HepG2 (cell line): ENCODE results near the gene MIEF1.
A peak's percentile ranks its signal among the peaks of the same experiment; 100 is the strongest.

Source experiments
- CTCF ChIP-seq: sonication (generic); formaldehyde crosslinking; IDR thresholded peaks from 2 replicates; pipeline ENCODE4 v1.5.0; 2020; ENCODE audit warnings: mild to moderate bottlenecking, missing genetic modification reagents, moderate library complexity
- IKZF5 ChIP-seq: IDR thresholded peaks from 2 replicates; pipeline ENCODE4 v1.6.1; 2018; ENCODE audit warnings: missing genetic modification reagents, mild to moderate bottlenecking, missing compliant biosample characterization
- TOE1 ChIP-seq: sonication (generic); formaldehyde crosslinking; IDR thresholded peaks from 2 replicates; pipeline ENCODE4 v1.4.0; 2020; ENCODE audit warnings: mild to moderate bottlenecking, missing genetic modification reagents
- ZNF136 ChIP-seq: sonication (generic); formaldehyde crosslinking; IDR thresholded peaks from 2 replicates; pipeline ENCODE4 v1.8.1; 2022; ENCODE audit warnings: low read depth, mild to moderate bottlenecking, moderate library complexity, missing genetic modification reagents
- ZNF205 ChIP-seq: IDR thresholded peaks from 2 replicates; pipeline ENCODE4 v1.6.1; 2018; ENCODE audit warnings: missing biosample characterization, missing genetic modification reagents
- ZNF777 ChIP-seq: sonication (generic); formaldehyde crosslinking; IDR thresholded peaks from 2 replicates; pipeline ENCODE4 v1.4.0; 2020; ENCODE audit warnings: missing genetic modification reagents

- TF ChIP-seq TOE1 (CRISPR knock-in tag) (no peak), CTCF (CRISPR knock-in tag) (peak; percentile 99), IKZF5 (peak; percentile 33; the same call in 1 of the 2 replicates), ZNF777 (peak; percentile 47; the same call in 1 of the 2 replicates), ZNF205 (CRISPR knock-in tag) (no peak), ZNF136 (CRISPR knock-in tag) (no peak)
Measured at GRCh38 chr22:39534591-39535356, 32.7 kb downstream of the MIEF1 start.
